Karpas-422 (cell line): ENCODE measurements around the gene RBMS1. TPM values are rescaled to one million over a fixed set of nuclear protein-coding genes. Genes with fewer than 3 reads are reported as not detected.

Experiments used
- DNase-seq: peaks from one replicate; pipeline ENCODE4 v3.0.0-alpha.2; 2015
- H2AFZ ChIP-seq: fragments of 200-600 bp; sonication (generic); 2 replicates; pipeline ENCODE4 v1.6.1; 2014; ENCODE audit warnings: antibody characterized with exemption, low read length, mixed read lengths
- H3K27ac ChIP-seq: fragments of 200-600 bp; sonication (generic); 2 replicates; pipeline ENCODE4 v1.5.1; 2014; ENCODE audit warnings: mild to moderate bottlenecking, low read length, moderate library complexity
- H3K27me3 ChIP-seq: fragments of 200-600 bp; sonication (generic); 2 replicates; pipeline ENCODE4 v1.6.1; 2014; ENCODE audit warnings: low read length, mixed read lengths
- H3K36me3 ChIP-seq: fragments of 200-600 bp; sonication (generic); 2 replicates; pipeline ENCODE4 v1.6.1; 2014; ENCODE audit warnings: low read length, mixed read lengths; ENCODE audit not compliant: insufficient read depth
- H3K4me1 ChIP-seq: fragments of 200-600 bp; sonication (generic); 2 replicates; pipeline ENCODE4 v1.6.1; 2014; ENCODE audit warnings: mild to moderate bottlenecking, low read length, mixed read lengths
- H3K4me2 ChIP-seq: fragments of 200-600 bp; sonication (generic); 2 replicates; pipeline ENCODE4 v1.6.1; 2014; ENCODE audit warnings: low read length, low read depth, mild to moderate bottlenecking; ENCODE audit not compliant: poor library complexity, severe bottlenecking
- H3K4me3 ChIP-seq: fragments of 200-600 bp; sonication (generic); 2 replicates; pipeline ENCODE4 v1.5.1; 2014; ENCODE audit warnings: mild to moderate bottlenecking, antibody characterized with exemption, low read length, mixed read lengths
- H3K79me2 ChIP-seq: fragments of 200-600 bp; sonication (generic); 2 replicates; pipeline ENCODE4 v1.6.1; 2014; ENCODE audit warnings: mild to moderate bottlenecking, low read length, mixed read lengths
- H3K9ac ChIP-seq: fragments of 200-600 bp; sonication (generic); 2 replicates; pipeline ENCODE4 v1.6.0; 2014; ENCODE audit warnings: low read length
- H3K9me2 ChIP-seq: fragments of 200-600 bp; sonication (generic), shearing (Covaris generic); replicated peaks from 2 replicates; pipeline ENCODE4 v1.6.0; 2014; ENCODE audit warnings: mild to moderate bottlenecking, low read length, moderate library complexity; ENCODE audit not compliant: insufficient read depth
- H3K9me3 ChIP-seq: fragments of 300-700, 200-600 bp; sonication (generic); 2 replicates; pipeline ENCODE4 v1.6.1; 2014; ENCODE audit warnings: low read length, mixed read lengths
- H4K20me1 ChIP-seq: fragments of 200-600 bp; sonication (generic); 2 replicates; pipeline ENCODE4 v1.6.1; 2014; ENCODE audit warnings: mild to moderate bottlenecking, antibody characterized with exemption, low read length, low read depth; ENCODE audit not compliant: insufficient read depth
- total RNA-seq: library from RNA; depleted of rRNA; stranded (reverse); fragments of >200 nt; shearing (Covaris generic); gene quantifications from 2 replicates; pipeline ENCODE4 v1.2.3, GENCODE V29; 2014; ENCODE audit warnings: low replicate concordance

The RBMS1 gene
- total RNA-seq, 1 experiment from 2014 or later = not detected

GRCh38 chr2:160289831-160290230 lies 203.8 kb downstream of the RBMS1 start:
- Histone ChIP-seq H3K4me3 (no peak overlapping the region), H2AFZ (no peak overlapping the region), H3K9me2 (no peaks in the 10 kb centered on the region), H3K9me3 (no peaks in the 10 kb centered on the region), H3K27ac (no peak overlapping the region), H3K79me2 (no peaks in the 10 kb centered on the region), H3K9ac (no peak overlapping the region), H3K27me3 (no peaks in the 10 kb centered on the region), H3K4me1 (no peaks in the 10 kb centered on the region), H4K20me1 (no peaks in the 10 kb centered on the region), H3K4me2 (no peak overlapping the region), H3K36me3 (no peaks in the 10 kb centered on the region)
- no peak for DNase-seq

GRCh38 chr2:160289126-160289525 lies 204.5 kb downstream of the RBMS1 start:
- Histone ChIP-seq H3K36me3 (no peaks in the 10 kb centered on the region), H3K9ac (no peak overlapping the region), H3K27ac (no peak overlapping the region), H3K79me2 (no peaks in the 10 kb centered on the region), H4K20me1 (no peaks in the 10 kb centered on the region), H3K4me2 (no peak overlapping the region), H3K4me3 (no peak overlapping the region), H3K9me3 (no peaks in the 10 kb centered on the region), H2AFZ (no peak overlapping the region), H3K27me3 (no peaks in the 10 kb centered on the region), H3K9me2 (no peaks in the 10 kb centered on the region), H3K4me1 (no peaks in the 10 kb centered on the region)
- DNase-seq = no peak

GRCh38 chr2:160288324-160288723 lies 205.3 kb downstream of the RBMS1 start:
- H4K20me1 ChIP-seq = no peaks in the 10 kb centered on the region
- no peaks in the 10 kb centered on the region for H3K79me2 ChIP-seq
- no peaks in the 10 kb centered on the region for H3K4me1 ChIP-seq
- no peaks in the 10 kb centered on the region for H3K9me3 ChIP-seq
- no peak overlapping the region for H3K27ac ChIP-seq
- H3K36me3 ChIP-seq = no peaks in the 10 kb centered on the region
- no peak for DNase-seq
- H3K9me2 ChIP-seq = no peaks in the 10 kb centered on the region
- no peak overlapping the region for H3K4me3 ChIP-seq
- H3K4me2 ChIP-seq = no peak overlapping the region
- H2AFZ ChIP-seq = no peak overlapping the region
- H3K27me3 ChIP-seq = no peaks in the 10 kb centered on the region
- H3K9ac ChIP-seq = no peak overlapping the region

- no peak overlapping the region for H3K4me2 ChIP-seq
- no peaks in the 10 kb centered on the region for H3K27me3 ChIP-seq
- no peak overlapping the region for H3K27ac ChIP-seq
- no peaks in the 10 kb centered on the region for H4K20me1 ChIP-seq
- H3K36me3 ChIP-seq = no peaks in the 10 kb centered on the region
- H2AFZ ChIP-seq = no peak overlapping the region
- no peak overlapping the region for H3K4me3 ChIP-seq
- no peak overlapping the region for H3K9ac ChIP-seq
- H3K79me2 ChIP-seq = no peaks in the 10 kb centered on the region
- H3K9me2 ChIP-seq = no peaks in the 10 kb centered on the region
- no peaks in the 10 kb centered on the region for H3K9me3 ChIP-seq
- no peaks in the 10 kb centered on the region for H3K4me1 ChIP-seq
- no peak for DNase-seq
These were observed 206.1 kb downstream of the RBMS1 start for GRCh38 chr2:160287476-160287875.

- no peak overlapping the region for H3K4me3 ChIP-seq
These were observed 207.1 kb downstream of the RBMS1 start for GRCh38 chr2:160286551-160286950.

GRCh38 chr2:160283675-160284074 lies 209.9 kb downstream of the RBMS1 start:
- H3K27me3 ChIP-seq = no peaks in the 10 kb centered on the region
- no peak overlapping the region for H2AFZ ChIP-seq
- no peaks in the 10 kb centered on the region for H3K79me2 ChIP-seq
- no peaks in the 10 kb centered on the region for H3K4me1 ChIP-seq
- H3K9me3 ChIP-seq = no peaks in the 10 kb centered on the region
- H3K9ac ChIP-seq = no peak overlapping the region
- H3K36me3 ChIP-seq = no peaks in the 10 kb centered on the region
- H3K9me2 ChIP-seq = no peaks in the 10 kb centered on the region
- no peaks in the 10 kb centered on the region for H4K20me1 ChIP-seq
- no peak overlapping the region for H3K4me2 ChIP-seq
- H3K27ac ChIP-seq = no peak overlapping the region
- DNase-seq = no peak
- no peak overlapping the region for H3K4me3 ChIP-seq

More at GRCh38 chr2:160286551-160286950, 207.1 kb downstream of the RBMS1 start:
- Histone ChIP-seq H3K27me3 (no peaks in the 10 kb centered on the region), H3K27ac (no peak overlapping the region), H3K9me3 (no peaks in the 10 kb centered on the region), H3K79me2 (no peaks in the 10 kb centered on the region), H3K36me3 (no peaks in the 10 kb centered on the region), H2AFZ (no peak overlapping the region), H3K9ac (no peak overlapping the region), H3K4me1 (no peaks in the 10 kb centered on the region), H3K4me2 (no peak overlapping the region), H4K20me1 (no peaks in the 10 kb centered on the region), H3K9me2 (no peaks in the 10 kb centered on the region)
- DNase-seq = no peak

- no peaks in the 10 kb centered on the region for H3K27me3 ChIP-seq
- no peaks in the 10 kb centered on the region for H4K20me1 ChIP-seq
- no peaks in the 10 kb centered on the region for H3K36me3 ChIP-seq
- no peaks in the 10 kb centered on the region for H3K79me2 ChIP-seq
- no peak overlapping the region for H3K27ac ChIP-seq
- no peak overlapping the region for H3K4me2 ChIP-seq
- no peak for DNase-seq
- H2AFZ ChIP-seq = no peak overlapping the region
- no peaks in the 10 kb centered on the region for H3K9me2 ChIP-seq
- H3K4me3 ChIP-seq = no peak overlapping the region
- H3K4me1 ChIP-seq = no peaks in the 10 kb centered on the region
- H3K9me3 ChIP-seq = no peaks in the 10 kb centered on the region
- no peak overlapping the region for H3K9ac ChIP-seq
These were observed 211.5 kb downstream of the RBMS1 start for GRCh38 chr2:160282063-160282580.

GRCh38 chr2:160281213-160281612 lies 212.4 kb downstream of the RBMS1 start:
- Histone ChIP-seq H3K27me3 (no peaks in the 10 kb centered on the region), H3K9me2 (no peaks in the 10 kb centered on the region), H3K9me3 (no peaks in the 10 kb centered on the region), H3K79me2 (no peaks in the 10 kb centered on the region), H3K4me1 (no peaks in the 10 kb centered on the region), H3K9ac (no peak overlapping the region), H3K27ac (no peak overlapping the region), H4K20me1 (no peaks in the 10 kb centered on the region), H3K4me2 (no peak overlapping the region), H3K36me3 (no peaks in the 10 kb centered on the region), H2AFZ (no peak overlapping the region), H3K4me3 (no peak overlapping the region)
- DNase-seq = no peak
